Activated effector memory CD4-positive, alpha-beta T cell treated with Interleukin-2 at 50 U/mL for 16 hours (primary cell): ENCODE measurements around the gene RTN4IP1.
"Not testable (repeated sequence)": the region's sequence is repeated elsewhere in the genome, so short reads cannot be mapped to it uniquely, and the experiment has no call there.

Experiments
- DNase-seq: peaks from one replicate; pipeline ENCODE4 v3.0.0-alpha.2; 2020

The RTN4IP1 gene

GRCh38 chr6:106629103-106629858, at the start of gene RTN4IP1, which contains the start of gene QRSL1:
RTN4IP1 (minus strand) TSS chr6:106629498; CDS start chr6:106629021, 477 bp downstream.
QRSL1 (plus strand) TSS chr6:106629578; CDS start chr6:106629682, 104 bp downstream.
- DNase-seq, result peak; percentile 77

GRCh38 chr6:106677282-106677681, 48.0 kb upstream of the RTN4IP1 start:
- no peak for DNase-seq

- DNase-seq, result no peak
Measured at GRCh38 chr6:106674541-106675229, 45.4 kb upstream of the RTN4IP1 start.

GRCh38 chr6:106671651-106672050, 42.4 kb upstream of the RTN4IP1 start:
- DNase-seq, result no peak

- DNase-seq, result no peak
Measured at GRCh38 chr6:106670236-106670635, 40.9 kb upstream of the RTN4IP1 start.

GRCh38 chr6:106667022-106667402, 37.7 kb upstream of the RTN4IP1 start:
- DNase-seq, result no peak

- no peak for DNase-seq
Measured at GRCh38 chr6:106666282-106667021, 37.2 kb upstream of the RTN4IP1 start.

GRCh38 chr6:106662458-106662857, 33.2 kb upstream of the RTN4IP1 start:
- no peak for DNase-seq

GRCh38 chr6:106659859-106660258, 30.6 kb upstream of the RTN4IP1 start:
- no peak for DNase-seq

GRCh38 chr6:106658469-106658868, 29.2 kb upstream of the RTN4IP1 start:
- no peak for DNase-seq

- DNase-seq, result no peak
Measured at GRCh38 chr6:106648651-106649308, 19.5 kb upstream of the RTN4IP1 start.

GRCh38 chr6:106643061-106643460, 13.8 kb upstream of the RTN4IP1 start:
- DNase-seq, result no peak

- no peak for DNase-seq
Measured at GRCh38 chr6:106642476-106642875, 13.2 kb upstream of the RTN4IP1 start.

- DNase-seq, result no peak
Measured at GRCh38 chr6:106639812-106640211, 10.5 kb upstream of the RTN4IP1 start.

- no peak for DNase-seq
Measured at GRCh38 chr6:106637717-106638341, 8.5 kb upstream of the RTN4IP1 start.

- no peak for DNase-seq
Measured at GRCh38 chr6:106637051-106637716, 7.9 kb upstream of the RTN4IP1 start.

- DNase-seq, result no peak
Measured at GRCh38 chr6:106634565-106634964, 5.3 kb upstream of the RTN4IP1 start.

GRCh38 chr6:106631346-106631745, 2.0 kb upstream of the RTN4IP1 start:
- DNase-seq, result no peak

GRCh38 chr6:106630366-106630765, 1.1 kb upstream of the RTN4IP1 start:
- DNase-seq, result no peak

- no peak for DNase-seq
Measured at GRCh38 chr6:106629859-106630163, 513 bp upstream of the RTN4IP1 start.

- no peak for DNase-seq
Measured at GRCh38 chr6:106628658-106629102, 618 bp downstream of the RTN4IP1 start.

- not testable (repeated sequence) for DNase-seq
Measured at GRCh38 chr6:106627760-106628159, 1.5 kb downstream of the RTN4IP1 start.
